Calu3 (cell line): ENCODE data around the gene SLC38A8. TPM values are rescaled to one million over a fixed set of nuclear protein-coding genes. Genes with fewer than 3 reads are reported as not detected.

Experiments
- BruUV-seq: library from RNA; stranded (reverse); fragments of 400-500 nt; replicated peaks from 2 replicates; lab custom pipeline; 2021; lab: Mats Ljungman, UMichigan
- CTCF ChIA-PET: fragments of 300-600 bp; sonication (Branson Sonifier 250); formaldehyde crosslinking; loops from one replicate; lab custom pipeline; 2022; ENCODE audit warnings: antibody characterized with exemption; lab: Charles Lee
- DNase-seq: peaks from one replicate; pipeline ENCODE4 v3.0.0; 2022
- H3K27ac Mint-ChIP-seq: one replicate; pipeline ENCODE4 v1.8.0; 2022; ENCODE audit warnings: mixed read lengths; ENCODE audit not compliant: unreplicated experiment
- H3K27me3 Mint-ChIP-seq: one replicate; pipeline ENCODE4 v1.8.0; 2022; ENCODE audit warnings: mixed read lengths; ENCODE audit not compliant: unreplicated experiment
- H3K36me3 Mint-ChIP-seq: one replicate; pipeline ENCODE4 v1.8.0; 2022; ENCODE audit warnings: mild to moderate bottlenecking, moderate library complexity, mixed read lengths; ENCODE audit not compliant: insufficient read depth, unreplicated experiment
- H3K4me1 Mint-ChIP-seq: one replicate; pipeline ENCODE4 v1.8.0; 2022; ENCODE audit warnings: mild to moderate bottlenecking, low read depth, mixed read lengths; ENCODE audit not compliant: unreplicated experiment
- H3K4me3 Mint-ChIP-seq: one replicate; pipeline ENCODE4 v1.8.0; 2022; ENCODE audit warnings: mild to moderate bottlenecking, low read depth, moderate library complexity, mixed read lengths; ENCODE audit not compliant: unreplicated experiment
- H3K9me3 Mint-ChIP-seq: one replicate; pipeline ENCODE4 v1.8.0; 2022; ENCODE audit warnings: low read depth, mixed read lengths; ENCODE audit not compliant: unreplicated experiment
- CTCF ChIP-seq: fragments of 200-600 bp; IDR thresholded peaks from one replicate; pipeline ENCODE4 v1.8.0; 2022; ENCODE audit warnings: antibody characterized with exemption; ENCODE audit not compliant: unreplicated experiment
- intact Hi-C: fragments of 100-400 bp; cut with micrococcal nuclease; formaldehyde crosslinking; loops from one replicate; pipeline ENCODE4 v1.10.0; 2022; ENCODE audit not compliant: unreplicated experiment
- total RNA-seq: library from RNA; stranded (reverse); gene quantifications from 2 replicates; pipeline ENCODE4 v1.2.3, GENCODE V29; 2022

SLC38A8 gene
- total RNA-seq, 1 experiment from 2014 or later, result not detected

GRCh38 chr16:84054271-84054670 is 11.7 kb upstream of the SLC38A8 start:
- no TSS peak for BruUV-seq
- DNase-seq, result no peak
- Mint-ChIP-seq H3K27ac (no peak overlapping the region), H3K9me3 (no peaks in the 10 kb centered on the region), H3K27me3 (no peaks in the 10 kb centered on the region), H3K4me1 (no peaks in the 10 kb centered on the region), H3K36me3 (peaks cover 57% of the 10 kb centered on the region), H3K4me3 (no peak overlapping the region)
- intact Hi-C loops, result no loop called here
- TF ChIP-seq CTCF, result no peak
- CTCF ChIA-PET, result no interaction called here

DNA sequence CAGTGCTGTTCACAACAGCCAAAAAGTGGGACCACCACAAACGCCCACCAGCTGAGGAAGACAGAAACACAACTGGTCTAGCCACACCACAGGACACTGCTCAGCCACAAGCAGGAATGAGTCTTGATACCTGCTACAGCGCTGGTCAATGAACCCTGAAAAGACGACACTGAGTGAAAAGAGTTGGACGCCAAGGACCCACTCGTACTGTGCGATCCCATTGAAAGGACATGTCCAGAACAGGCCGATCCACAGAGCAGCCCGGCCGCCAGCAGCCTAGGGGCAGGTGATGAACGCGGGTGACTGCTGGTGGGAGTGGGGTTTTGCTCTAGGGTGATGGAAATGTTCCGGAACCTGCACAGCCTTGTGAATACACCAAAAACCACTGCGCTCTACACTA is 10.6 kb upstream of the SLC38A8 start:
- CTCF ChIA-PET, result no interaction called here
- Mint-ChIP-seq H3K27ac (no peak overlapping the region), H3K27me3 (no peaks in the 10 kb centered on the region), H3K4me1 (no peaks in the 10 kb centered on the region), H3K36me3 (peaks cover 52% of the 10 kb centered on the region), H3K4me3 (no peak overlapping the region), H3K9me3 (no peaks in the 10 kb centered on the region)
- no peak for DNase-seq
- TF ChIP-seq CTCF, result no peak
- intact Hi-C loops, result no loop called here
- BruUV-seq, result no TSS peak

DNA sequence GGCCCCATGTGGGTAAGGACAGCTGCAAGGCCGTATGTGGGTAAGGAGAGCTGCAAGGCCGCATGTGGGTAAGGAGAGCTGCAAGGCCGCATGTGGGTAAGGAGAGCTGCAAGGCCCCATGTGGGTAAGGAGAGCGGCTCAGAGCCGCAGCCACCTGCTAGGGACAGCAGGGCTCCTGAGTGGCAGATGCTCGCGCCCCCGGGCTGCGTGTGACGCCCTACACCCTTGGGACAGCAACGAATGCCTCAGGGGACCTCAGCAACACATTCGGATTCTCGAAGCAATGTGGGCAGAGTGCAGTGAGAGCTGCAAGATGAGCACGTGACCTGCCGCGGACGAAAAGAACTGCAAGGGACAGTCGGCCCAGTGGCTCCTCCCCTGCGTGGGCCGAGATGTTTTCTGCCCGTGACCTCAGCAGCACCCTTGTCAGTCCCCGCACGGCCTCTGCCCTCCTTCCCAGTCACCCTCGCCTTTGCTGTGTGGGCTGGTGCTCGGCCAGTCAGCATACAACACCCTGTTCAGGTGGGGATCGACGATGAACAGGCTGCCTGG is 9.6 kb upstream of the SLC38A8 start:
- TF ChIP-seq CTCF, result no peak
- no peak for DNase-seq
- no TSS peak for BruUV-seq
- Mint-ChIP-seq H3K4me1 (no peaks in the 10 kb centered on the region), H3K9me3 (no peaks in the 10 kb centered on the region), H3K36me3 (peaks cover 44% of the 10 kb centered on the region), H3K27me3 (no peaks in the 10 kb centered on the region), H3K4me3 (no peak overlapping the region), H3K27ac (no peak overlapping the region)
- CTCF ChIA-PET, result no interaction called here
- intact Hi-C loops, result no loop called here

DNA sequence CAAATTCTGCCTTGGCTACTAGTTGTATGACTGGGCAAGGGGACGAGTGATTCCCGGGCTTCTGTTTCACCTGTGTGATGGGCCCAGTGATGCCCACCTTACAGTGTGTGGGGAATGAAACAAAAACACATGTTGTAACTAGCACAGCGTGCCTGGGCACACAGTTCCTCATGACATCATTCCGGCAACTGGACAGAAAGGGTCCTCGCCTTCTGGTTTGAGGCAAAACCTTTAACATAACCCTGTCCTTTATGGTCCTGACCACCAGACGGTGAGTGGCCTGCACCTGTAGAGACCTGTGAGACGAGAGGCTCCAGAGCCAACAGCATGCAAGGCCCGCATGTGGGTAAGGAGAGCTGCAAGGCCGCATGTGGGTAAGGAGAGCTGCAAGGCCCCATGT is 7.7 kb upstream of the SLC38A8 start:
- CTCF ChIA-PET, result no interaction called here
- Mint-ChIP-seq H3K36me3 (peaks cover 29% of the 10 kb centered on the region), H3K27ac (no peak overlapping the region), H3K4me3 (no peak overlapping the region), H3K27me3 (no peaks in the 10 kb centered on the region), H3K9me3 (no peaks in the 10 kb centered on the region), H3K4me1 (no peaks in the 10 kb centered on the region)
- no peak for DNase-seq
- TF ChIP-seq CTCF, result no peak
- BruUV-seq, result no TSS peak
- intact Hi-C loops, result no loop called here
